CD4-positive, alpha-beta T cell treated with Interleukin-17A for 1 hour (primary cell): Measurements from ENCODE around the gene TTLL1.

Experiments
- DNase-seq: peaks from one replicate; pipeline ENCODE4 v3.0.0-alpha.2; 2020

The TTLL1 gene

DNA sequence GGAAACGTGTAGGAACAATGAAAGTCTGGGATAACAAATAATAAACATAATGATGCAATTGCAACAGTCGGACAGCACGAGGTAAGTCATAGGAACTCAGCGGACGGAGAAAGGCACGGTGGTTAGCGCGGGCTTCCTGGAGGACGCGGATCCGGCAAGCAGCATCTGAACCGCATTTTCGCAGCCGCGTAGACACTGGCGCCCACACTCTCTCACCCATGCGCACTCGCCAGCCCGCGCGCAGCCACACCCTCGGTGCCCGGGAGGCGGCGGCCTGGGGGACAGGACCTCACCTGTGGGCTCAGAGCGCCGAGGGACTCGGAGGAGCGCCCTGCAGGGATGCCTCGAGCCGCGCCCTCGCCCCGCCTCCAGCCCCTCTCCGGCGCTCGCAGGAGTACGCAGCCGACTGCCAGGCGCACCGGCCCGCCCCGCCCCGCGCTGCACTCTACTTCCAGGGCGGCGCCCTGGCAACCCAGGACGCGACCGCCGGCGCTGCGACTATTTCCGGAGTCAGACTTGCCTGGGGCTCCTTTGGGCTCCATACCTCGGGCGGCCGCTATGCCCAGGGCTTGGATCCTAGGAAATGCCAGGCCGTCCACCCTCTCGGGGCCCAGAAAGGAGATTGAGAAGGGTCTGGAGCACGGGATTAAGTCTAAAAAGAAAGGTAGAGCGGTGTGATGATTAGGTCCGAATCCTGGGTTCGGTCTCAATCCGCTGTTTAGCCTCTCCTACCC is at the start of gene TTLL1:
Gene TTLL1 (minus strand): TSS at position 408 of the 734 bp plus-strand sequence. CDS start 13,805 bp downstream, outside the sequence.
- DNase-seq: peak; percentile 88

DNA sequence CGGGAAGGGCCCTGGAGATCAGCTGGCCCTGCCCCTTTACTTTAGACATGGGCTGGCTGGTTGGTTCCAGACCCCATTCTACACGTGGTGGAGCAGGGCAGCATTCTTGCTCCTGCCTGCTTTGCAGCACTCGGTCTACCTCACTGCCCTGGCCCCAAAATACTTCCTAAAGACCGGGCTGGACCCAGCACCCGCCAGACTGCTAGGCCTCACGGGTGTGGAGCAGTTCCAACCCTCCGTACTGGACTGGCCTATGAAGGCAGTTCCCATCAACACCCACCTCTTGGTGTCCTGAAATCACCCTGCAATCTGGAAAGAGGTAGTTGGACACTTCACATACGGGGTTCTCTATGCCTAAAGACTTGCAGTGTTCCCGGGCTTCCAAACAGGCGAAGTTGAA is 47.6 kb upstream of the TTLL1 start:
- no peak for DNase-seq

DNA sequence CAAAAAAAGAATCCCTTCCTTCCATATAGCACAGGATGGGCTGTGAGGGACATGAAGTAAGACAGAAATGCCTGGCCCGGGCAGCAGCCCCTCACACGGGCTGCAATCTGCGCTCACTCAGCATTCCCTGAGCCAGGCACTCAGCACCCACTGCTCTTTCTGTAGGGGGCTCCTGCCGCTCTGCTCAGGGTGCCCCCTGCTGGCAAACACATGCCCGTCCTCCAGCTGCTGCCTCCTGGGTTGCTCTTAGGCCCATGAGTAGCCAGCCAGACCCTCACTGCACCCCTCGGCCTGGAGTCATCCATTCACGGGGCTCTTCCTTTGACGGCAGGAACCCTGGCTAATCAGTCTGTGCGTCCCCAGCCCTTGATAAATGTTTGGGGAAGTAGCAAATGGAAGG is 47.1 kb upstream of the TTLL1 start:
- DNase-seq: peak; percentile 42

DNA sequence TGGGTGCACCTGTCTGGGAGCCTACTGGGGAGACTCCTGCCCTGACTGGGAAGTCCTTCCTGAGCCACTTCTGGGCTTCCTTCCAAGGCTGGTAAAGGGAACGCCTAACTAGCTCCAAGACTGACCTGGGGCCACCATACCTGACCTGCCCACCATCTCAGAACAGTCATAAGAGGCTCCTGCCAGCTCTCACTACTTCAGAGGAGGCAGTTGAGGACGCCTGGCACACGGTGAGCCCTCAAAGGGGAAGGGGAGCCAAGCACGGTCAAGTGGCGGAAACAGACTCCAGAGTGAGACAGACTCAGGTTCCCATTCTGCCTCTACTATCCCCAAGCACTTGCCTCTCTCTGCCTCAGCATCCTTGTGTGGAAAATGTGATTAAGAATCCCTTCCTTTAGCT is 46.4 kb upstream of the TTLL1 start:
- no peak for DNase-seq

DNA sequence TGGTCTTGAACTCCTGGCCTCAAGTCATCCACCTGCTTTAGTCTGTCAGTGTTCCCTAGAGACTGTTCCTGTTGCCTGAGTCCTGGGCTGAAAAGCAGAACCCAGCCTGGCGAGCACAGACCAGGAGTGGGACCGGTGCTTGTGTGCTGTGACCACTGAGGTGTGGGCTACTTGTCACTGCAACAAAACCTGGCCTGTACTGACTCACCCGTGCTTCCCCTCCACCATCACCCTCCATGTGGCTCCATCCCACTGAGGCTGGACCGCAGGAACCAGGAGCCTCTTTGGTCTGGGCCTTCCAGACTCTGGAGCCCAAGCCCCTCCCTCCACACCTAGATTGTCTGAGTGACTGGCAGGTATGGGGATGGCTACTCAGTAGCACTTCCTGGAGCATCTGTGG is 45.4 kb upstream of the TTLL1 start:
- DNase-seq: no peak

DNA sequence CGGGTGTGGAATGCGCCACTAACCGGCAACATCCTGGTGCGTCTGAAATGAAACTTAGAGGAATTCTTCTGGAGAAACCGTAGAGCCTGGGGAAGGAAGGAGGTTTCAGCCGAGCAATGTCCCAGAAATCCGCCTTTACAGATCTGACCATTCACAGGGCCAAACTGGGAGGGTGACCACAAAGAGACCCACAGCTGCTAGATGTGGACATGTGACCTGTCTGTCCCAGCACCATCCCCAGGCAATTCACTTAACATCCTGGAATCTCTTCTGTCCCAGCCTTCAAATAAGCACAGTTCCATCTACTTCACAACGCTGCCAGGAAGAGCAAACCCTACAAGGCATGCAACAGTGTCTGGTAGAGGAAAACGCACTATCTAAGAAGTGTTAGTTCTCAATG is 44.2 kb upstream of the TTLL1 start:
- no peak for DNase-seq

DNA sequence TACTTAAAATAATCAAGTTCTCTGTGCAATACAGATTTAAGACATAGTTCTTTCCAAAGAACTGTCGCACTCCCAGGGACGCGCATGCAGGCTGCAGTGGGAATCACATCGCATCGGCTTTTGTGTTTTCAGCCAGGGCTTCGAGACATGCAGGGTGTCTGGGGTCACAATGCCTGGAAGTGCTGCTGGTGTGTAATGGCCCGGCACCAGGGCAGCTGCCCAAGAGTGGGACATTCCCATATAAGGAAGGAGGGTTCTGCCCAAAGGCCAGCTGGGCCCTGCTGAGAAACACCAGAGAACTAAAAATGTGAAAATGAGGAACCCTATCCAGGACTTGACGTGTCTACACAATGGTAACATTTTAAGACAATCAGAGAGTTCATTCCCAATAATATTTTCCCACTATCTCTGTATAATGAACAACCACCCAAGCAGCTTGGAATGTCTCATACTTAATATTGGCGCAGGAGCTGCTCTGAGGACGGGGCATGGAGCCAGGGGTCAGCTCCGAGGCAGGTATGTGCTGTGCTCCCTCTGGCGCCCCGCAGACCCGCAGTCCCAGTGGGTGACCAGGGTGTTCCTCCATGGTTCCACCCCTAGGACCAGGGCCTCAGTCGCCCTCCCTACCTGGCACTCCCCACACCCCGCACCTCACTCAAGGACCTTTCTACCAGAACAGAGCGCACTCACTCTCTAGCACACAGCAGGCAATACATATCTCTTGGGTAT is 42.7 kb upstream of the TTLL1 start:
- no peak for DNase-seq

DNA sequence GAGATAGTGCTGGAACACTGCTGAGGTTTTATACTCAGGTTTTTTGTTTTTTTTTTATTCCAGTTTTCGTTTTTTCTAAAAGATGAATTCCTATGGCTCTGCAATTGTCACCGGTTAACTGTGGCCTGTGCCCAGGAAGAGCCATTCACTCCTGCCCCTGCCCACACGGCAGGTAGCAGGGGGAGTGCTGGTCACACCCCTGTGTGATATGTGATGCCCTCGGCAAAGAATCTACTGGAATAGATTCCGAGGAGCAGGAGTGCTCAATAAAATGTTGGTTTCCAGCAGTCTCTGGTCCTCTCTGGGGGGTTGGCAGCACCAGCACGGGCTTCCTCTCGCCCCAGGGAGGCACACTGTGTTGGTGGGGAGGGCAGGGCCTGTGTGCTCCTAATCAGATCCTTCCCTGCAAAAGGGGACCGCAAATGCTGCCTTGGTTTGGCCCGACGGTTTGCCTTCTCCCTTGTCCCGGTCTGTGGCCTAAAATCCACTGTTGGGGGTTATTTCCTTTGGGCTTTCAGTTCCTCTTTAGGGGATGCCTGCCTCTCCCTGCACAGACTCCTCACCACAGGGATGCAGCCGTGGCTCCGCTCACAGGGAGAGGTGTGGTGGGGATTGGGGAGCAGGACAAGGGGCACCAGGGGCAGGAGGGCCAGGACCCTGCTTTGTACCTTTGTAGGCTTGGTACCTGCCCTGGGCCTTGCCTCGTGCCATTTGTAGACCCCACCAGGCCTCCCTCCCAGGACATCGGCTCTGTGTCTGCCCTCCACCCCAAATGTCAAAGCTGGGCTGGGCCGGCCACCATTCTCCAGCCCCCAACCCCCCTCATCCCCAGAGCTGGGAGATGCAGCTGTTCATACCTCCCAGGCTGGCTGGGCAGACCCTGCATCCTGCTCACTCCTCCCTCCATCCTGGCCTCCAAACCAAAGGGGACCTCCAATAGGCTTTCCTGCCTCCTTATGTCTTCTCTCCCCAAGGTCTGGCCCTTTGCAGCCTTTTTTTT is 40.5 kb upstream of the TTLL1 start:
- DNase-seq: no peak

DNA sequence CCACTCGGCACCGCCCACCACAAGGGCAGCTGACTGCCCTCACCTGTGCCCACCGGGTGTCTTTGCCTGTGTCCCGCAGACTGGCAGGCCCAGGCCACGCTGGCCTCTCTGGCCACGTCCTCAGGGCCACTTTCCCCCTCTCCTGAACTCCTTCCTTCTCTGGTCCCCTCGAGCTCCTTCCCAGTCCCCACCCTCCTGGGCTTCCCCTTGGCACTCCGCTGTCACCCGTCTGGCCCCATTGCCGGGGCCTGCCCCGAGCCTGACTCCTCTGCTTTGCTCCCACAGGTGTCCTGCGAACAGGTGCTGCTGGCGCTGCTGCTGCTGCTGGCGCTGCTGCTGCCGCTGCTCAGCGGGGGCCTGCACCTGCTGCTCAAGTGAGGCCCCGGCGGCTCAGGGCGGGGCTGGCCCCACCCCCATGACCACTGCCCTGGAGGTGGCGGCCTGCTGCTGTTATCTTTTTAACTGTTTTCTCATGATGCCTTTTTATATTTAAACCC is 39.8 kb upstream of the TTLL1 start:
- DNase-seq: no peak

DNA sequence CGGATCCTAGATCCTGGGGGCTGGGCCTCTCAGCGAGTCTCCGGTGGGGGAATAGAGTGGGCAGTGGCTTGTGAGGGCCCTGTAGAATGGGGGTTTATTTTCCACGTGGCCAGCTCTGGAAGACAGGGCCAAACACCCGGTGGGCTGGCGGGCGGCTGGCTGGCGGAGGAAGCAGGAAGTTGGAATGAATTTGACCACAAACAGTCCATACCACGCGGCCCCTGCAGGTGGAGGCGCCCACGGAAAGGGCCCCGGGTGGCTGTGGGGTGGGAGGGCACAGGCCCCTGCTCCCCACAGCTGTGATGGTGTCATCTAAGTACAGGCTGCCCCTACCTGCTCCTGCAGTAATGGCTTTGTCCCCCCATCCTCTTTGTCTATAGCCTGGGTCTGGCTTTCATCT is 38.9 kb upstream of the TTLL1 start:
- no peak for DNase-seq

DNA sequence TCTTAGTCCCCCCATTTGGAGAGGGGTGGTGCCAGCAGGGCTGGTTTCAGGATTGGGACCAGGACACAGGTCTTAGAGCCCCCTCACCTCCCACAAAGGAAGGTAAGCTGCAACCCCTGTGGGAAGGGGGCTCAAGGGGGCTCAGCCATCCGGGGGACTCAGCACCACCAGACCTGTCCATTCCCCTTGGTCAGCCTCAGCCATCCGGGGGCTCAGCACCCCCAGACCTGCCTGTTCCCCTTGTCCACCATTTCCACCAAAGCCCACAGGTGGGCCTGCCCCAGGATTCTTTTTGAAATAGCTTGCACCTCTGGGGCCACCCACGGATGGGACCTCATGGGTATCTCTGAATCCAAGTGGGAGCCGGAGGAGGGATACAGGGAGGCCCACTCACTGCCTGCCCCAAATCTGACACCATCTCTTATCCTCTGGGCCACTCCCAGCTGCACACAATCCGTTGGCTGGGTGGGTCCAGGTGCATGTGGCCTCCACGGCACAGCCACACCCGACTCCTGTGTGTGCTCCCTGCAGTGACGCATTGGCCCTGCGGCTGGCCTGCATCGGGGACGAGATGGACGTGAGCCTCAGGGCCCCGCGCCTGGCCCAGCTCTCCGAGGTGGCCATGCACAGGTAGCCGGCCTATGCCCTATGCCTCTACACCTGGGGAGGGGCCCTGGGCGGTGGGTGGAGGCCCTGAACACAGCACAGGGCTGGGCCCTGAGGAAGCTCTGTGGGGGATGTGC is 38.1 kb upstream of the TTLL1 start:
- DNase-seq: no peak

DNA sequence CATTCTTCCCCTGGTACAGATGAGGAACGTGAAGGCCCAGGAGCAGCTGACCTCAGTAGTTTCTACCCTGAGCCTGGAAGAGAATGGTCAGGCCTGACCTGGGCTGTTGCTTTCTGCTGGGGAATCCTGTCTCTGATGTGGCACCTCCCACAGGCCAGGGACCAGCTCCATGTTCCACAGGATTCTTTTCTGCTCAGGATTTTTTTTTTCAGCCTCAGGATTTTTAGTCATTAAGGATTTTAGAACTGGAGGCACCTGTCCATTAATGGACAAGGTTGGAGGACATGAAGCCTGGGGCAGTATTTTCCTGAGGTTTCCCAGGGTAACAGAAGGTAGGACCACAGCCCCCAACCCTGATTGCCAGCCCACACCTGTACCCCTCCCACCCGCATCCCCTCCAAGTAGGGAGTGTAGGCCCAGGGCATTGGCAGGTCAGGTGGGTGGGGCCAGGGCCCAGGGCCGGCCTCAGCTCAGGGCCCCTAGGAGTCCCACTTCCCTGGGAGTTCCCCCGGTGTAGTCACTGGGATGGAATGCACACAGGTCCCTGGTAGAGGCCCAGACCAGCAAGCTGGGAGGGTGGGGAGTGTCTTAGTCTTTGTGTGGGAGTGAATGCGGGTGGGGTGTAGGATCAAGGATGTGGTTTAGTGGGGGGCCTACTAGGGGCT is 37.4 kb upstream of the TTLL1 start:
- no peak for DNase-seq

DNA sequence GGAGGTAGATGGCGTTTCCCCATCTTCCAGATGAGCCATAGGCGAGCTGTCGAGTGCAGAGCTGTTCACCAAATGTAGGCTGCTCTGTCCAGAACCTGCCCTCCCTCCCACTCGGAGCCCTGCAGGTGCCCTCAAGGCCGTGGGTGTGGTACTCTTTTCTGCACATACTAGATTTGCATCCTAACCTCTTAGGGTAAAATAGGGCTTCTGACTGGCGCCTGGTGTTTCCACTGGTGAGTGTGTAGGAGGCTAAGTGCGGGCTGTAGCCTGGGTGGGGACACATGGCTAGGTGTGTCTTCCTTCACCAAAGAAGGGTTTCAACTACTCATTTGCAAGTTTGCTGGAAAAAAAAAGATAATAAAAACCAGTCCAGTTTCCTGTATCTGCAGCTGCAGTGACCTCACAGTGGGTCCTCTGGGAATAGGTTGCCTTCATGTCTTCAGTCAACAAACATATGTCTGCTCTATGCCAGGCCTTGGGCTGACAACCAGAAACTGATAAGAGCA is 29.8 kb upstream of the TTLL1 start:
- no peak for DNase-seq

DNA sequence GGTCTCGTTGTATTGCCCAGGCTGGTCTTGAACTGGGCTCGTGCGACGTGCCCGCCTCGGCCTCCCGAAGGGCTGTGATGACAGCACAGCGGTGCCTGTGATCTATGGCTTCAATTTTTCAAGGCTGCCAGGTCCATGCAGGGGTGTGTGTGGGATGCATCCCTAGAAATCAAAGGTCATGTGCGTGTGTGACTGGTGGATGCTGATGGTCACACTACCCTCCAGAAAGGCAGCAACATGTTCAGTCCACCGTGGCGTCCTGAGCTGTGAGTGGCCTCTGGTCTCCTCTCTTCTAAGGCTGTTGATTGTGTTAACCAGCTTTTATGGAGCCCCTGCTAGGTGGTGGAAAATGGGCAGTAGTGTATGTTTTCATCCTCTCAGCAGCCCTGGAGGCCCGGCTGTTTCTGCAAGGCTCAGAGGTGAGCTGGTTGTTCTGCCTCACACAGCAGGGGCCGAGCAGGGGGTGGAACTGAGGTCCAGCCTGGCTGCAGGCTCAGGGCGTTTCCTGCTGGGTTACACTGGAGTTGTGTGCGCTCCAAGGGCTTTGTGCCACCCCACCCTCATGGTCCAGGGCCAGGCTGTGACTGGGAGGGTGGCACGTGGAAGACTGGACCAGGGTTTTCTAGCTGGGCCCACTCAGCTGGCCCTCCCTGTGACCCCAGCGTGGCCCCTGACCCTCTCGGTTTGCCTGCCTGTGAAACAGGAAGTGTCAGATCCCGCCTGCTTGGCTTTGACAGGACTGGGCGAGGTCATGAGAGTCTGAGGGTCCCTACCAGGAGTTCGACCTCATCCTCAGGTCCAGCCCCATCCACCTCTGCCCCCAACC is 29.0 kb upstream of the TTLL1 start:
- no peak for DNase-seq

DNA sequence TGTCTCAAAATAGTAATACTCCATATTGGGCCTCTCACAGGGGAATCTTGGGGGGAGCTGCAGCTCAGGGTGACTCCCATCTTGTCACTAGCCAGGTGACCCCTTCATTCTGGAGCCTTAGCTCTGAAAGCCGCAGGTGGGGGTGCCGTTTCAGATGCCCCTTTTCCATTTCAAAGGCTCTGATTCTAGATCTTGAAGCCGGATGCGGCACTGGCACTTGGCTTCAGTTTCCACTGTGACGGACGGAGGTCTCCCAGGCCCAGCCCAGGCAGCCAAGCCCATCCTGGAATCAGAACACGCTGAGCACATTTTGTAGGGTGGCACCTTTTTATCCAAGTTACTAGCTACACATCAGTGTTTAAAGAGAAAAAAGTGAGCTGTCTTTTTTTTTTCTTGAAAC is 27.7 kb upstream of the TTLL1 start:
- DNase-seq: no peak

DNA sequence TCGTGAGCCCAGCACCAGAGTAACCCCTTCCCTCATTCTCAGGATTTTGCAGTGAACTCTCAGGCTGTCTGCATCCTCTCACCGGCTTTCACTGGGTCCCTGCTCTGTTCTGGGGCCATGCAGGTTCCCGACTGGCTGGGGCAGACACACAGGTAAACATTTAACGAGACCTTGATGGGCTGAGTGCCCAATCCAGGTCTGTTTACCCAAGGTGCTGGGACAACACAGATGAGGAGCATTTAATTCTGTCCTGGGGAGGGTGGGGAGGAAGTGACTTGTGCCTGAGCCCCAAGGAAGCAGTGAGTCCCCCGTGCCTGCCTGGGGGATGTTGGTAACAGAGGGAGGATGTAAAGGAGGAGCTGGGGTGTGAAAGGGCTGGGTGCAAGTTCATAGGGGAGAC is 25.8 kb upstream of the TTLL1 start:
- no peak for DNase-seq

DNA sequence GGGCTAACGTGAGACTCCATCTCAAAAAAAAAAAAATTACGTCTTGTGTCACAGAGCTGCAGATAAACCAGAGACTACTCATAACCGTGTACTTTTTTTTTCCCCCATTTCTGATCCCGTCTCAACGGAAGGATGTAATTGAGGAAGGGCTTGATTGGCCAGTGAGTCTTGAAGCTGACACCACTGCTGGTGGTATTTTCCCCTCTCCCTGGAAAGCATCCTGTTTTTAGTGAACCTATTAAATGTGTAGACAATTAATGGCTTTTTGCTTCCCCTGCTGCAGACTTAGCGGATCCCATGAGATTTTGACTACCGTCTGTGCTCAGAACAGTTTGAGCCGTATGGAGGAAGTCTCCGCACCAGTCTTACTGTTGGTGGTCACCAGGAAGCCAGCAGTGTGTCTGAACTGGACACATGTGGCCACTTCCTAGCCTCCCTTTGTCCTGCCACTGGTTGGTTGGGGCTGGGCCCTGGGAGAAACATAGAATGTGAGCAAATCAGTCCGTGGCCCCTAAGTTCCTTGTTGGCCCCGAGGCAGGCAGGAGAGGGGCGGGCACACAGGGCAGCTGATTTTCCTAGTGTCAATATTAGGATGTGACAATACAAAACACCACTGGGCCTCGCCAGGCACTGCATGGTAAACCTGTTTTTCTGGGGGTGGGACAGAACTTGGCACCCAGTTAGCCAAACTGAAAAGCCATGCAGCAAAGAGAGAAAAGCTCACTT is 24.5 kb upstream of the TTLL1 start:
- DNase-seq: no peak

DNA sequence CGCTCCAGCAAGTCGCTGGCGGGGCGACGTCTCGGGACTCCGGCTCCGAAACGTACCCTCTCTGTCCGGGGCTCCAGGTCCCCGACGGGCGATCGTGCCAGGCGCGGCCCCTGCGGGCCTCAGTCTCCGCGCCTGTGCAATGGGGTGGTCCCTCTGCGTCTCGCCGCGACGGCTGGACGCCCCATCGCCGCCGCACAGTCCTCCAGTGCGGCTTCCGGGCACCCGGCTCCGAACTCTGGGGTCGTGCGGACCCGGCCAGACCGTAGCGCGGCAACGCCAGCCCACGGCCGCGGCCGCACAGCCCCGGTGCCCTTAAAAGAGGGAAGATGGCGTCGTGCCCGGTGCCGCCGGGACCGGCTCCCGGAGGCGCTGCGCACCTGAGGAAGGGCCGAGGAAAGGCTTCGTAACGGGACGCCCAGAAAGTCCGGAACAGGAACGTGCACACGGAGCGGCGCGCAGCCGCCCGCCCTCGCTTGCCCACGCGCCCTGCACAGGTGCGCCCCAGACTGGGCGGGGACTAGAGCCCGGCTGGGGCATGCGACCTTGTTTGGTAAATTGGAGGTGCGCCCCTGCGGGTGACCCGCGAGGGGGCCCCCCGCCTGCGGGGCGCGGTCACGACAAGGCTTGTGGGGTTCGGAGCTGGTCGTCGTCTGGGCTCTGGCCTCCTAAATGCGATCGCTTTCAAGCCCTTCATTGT is 21.9 kb upstream of the TTLL1 start:
- peak; percentile 55 for DNase-seq

DNA sequence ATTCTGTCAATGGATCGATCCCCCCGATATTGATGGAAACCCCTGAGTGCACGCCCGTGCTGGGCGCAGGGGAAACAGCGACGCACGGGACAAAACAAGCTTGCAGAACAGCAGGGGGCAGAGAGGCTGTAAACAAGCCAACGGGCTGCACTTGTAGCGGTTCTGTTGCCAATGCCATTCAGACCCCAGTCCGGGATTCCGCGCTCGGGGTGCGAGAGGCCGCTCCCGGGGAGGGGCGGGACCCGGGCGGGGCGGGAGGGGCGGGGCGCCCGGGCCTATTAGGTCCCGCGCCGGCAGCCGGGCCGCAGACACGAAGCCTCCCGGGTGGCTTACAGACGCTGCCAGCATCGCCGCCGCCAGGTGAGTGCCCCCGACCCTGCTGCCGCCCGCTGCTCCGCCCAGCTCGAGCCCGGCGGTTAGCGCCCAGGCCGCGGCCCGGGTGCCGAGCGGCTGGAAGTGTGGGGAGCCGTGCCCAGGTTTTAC is 21.3 kb upstream of the TTLL1 start, which contains the start of gene BIK:
Gene BIK (plus strand): TSS at position 307 of the 483 bp plus-strand sequence. CDS start 13,273 bp downstream, outside the sequence.
- peak; percentile 51 for DNase-seq
